K562 (cell line): ENCODE measurements around the gene SORCS1. TPM values are rescaled to one million over a fixed set of nuclear protein-coding genes. Genes with fewer than 3 reads are reported as not detected.
A peak's percentile ranks its signal among the peaks of the same experiment; 100 is the strongest.

Source experiments
- ATAC-seq: fragments of 200-7000 bp; cut with Tn5 transposase; 3 replicates; pipeline ENCODE4 v1.9.1; 2020; ENCODE audit warnings: moderate library complexity
- BruUV-seq: library from RNA; stranded (reverse); fragments of 400-500 nt; replicated peaks from 2 replicates; lab custom pipeline; 2021; lab: Mats Ljungman, UMichigan
- CTCF ChIA-PET: fragments of 300-600 bp; formaldehyde crosslinking; extraction: SDS; loops from one replicate; lab custom pipeline; 2021; ENCODE audit warnings: low intra/inter-chr PET ratio; lab: Yijun Ruan, JAX
- POLR2A ChIA-PET: fragments of 300-600, 350-650 bp; sonication (Branson Sonifier 250); formaldehyde crosslinking; extraction: SDS; loops from one replicate; lab custom pipeline; 2021; ENCODE audit warnings: antibody characterized with exemption, inconsistent platforms; lab: Yijun Ruan, JAX
- DNase-seq, 4 experiments: peaks; one replicate each; pipeline versions ENCODE4 v3.0.0 to v3.0.0-alpha.2; 2011 to 2018; ENCODE audit warnings: low spot score in 3 of 4, mixed read lengths in 3 of 4; ENCODE audit errors: extremely low read depth in 1 of 4
- FAIRE-seq: peaks from 2 replicates; lab custom pipeline; 2011; peaks lifted over from hg19 to GRCh38; lab: Jason Lieb, UNC
- H2AFZ ChIP-seq: 2 replicates; pipeline ENCODE4 v1.6.0; 2011; ENCODE audit warnings: low read depth, low read length, control low read depth, inconsistent platforms
- H3K27ac ChIP-seq: fragments of 200-600 bp; 3 replicates; pipeline ENCODE4 v1.8.0; 2011; ENCODE audit warnings: low read depth, mild to moderate bottlenecking, control low read depth, inconsistent platforms, low read length, moderate library complexity, mixed read lengths; ENCODE audit errors: extremely low read depth
- H3K27me3 ChIP-seq, 2 experiments: fragments of 300-600 bp in 1 of 2; 2 replicates in 1 of 2; 3 replicates in 1 of 2; pipeline versions ENCODE4 v1.6.0 to v1.8.0; 2011; ENCODE audit warnings: inconsistent platforms in 2 of 2, low read length in 2 of 2, mild to moderate bottlenecking in 1 of 2, mixed read lengths in 1 of 2, moderate library complexity in 1 of 2; ENCODE audit not compliant: control insufficient read depth in 2 of 2, insufficient read depth in 2 of 2
- H3K36me3 ChIP-seq: fragments of 300-600 bp; 3 replicates; pipeline ENCODE4 v1.8.0; 2011; ENCODE audit warnings: mild to moderate bottlenecking, low read length, inconsistent platforms; ENCODE audit not compliant: control insufficient read depth, insufficient read depth
- H3K4me1 ChIP-seq, 2 experiments: fragments of 200-600 bp in 1 of 2; replicated peaks in 1 of 2; 2 replicates in 1 of 2; 3 replicates in 1 of 2; pipeline versions ENCODE4 v1.5.1 to v1.8.0; 2011; ENCODE audit warnings: inconsistent platforms in 2 of 2, low read length in 2 of 2, mild to moderate bottlenecking in 1 of 2, mixed read lengths in 1 of 2, moderate library complexity in 1 of 2; ENCODE audit not compliant: control insufficient read depth in 2 of 2, insufficient read depth in 2 of 2
- H3K4me2 ChIP-seq: 2 replicates; pipeline ENCODE4 v1.6.1; 2011; ENCODE audit warnings: low read length, control low read depth, inconsistent platforms, mixed read lengths; ENCODE audit not compliant: insufficient read depth
- H3K4me3 ChIP-seq: fragments of 200-600 bp; sonication (generic), shearing (Covaris generic); 2 replicates; pipeline ENCODE4 v1.5.1; 2016; ENCODE audit warnings: control low read depth, inconsistent platforms
- H3K79me2 ChIP-seq: fragments of 200-600 bp; 3 replicates; pipeline ENCODE4 v1.8.0; 2011; ENCODE audit warnings: low read length, inconsistent platforms; ENCODE audit not compliant: control insufficient read depth, insufficient read depth
- H3K9ac ChIP-seq, 2 experiments: 2 replicates each; pipeline versions ENCODE4 v1.6.0 to v1.6.1; 2011; ENCODE audit warnings: low read depth in 2 of 2, low read length in 2 of 2, control low read depth in 1 of 2, inconsistent platforms in 1 of 2, mild to moderate bottlenecking in 1 of 2, mixed read lengths in 1 of 2; ENCODE audit not compliant: insufficient read depth in 1 of 2
- H3K9me1 ChIP-seq: one replicate; pipeline ENCODE4 v1.6.0; 2011; ENCODE audit warnings: inconsistent platforms, mild to moderate bottlenecking, low read length, moderate library complexity; ENCODE audit not compliant: control insufficient read depth, insufficient read depth
- H3K9me3 ChIP-seq: replicated peaks from 2 replicates; pipeline ENCODE4 v1.5.1; 2011; ENCODE audit warnings: low read depth, low read length, inconsistent platforms; ENCODE audit not compliant: control insufficient read depth, insufficient read depth
- H4K20me1 ChIP-seq: replicated peaks from 2 replicates; pipeline ENCODE4 v1.6.1; 2011; ENCODE audit warnings: low read length, inconsistent platforms, mixed read lengths; ENCODE audit not compliant: control insufficient read depth, insufficient read depth
- MGA ChIP-seq: fragments of 450-650 bp; IDR thresholded peaks from 2 replicates; pipeline ENCODE4 v1.6.1; 2016; ENCODE audit warnings: mild to moderate bottlenecking, moderate library complexity
- MXD1 ChIP-seq: fragments of 250-450 bp; sonication (Bioruptor Pico); IDR thresholded peaks from 2 replicates; pipeline ENCODE4 v1.8.0; 2021; ENCODE audit warnings: borderline replicate concordance, mild to moderate bottlenecking, moderate library complexity; ENCODE audit not compliant: poor library complexity, severe bottlenecking
- ZBTB11 ChIP-seq, 3 experiments: fragments of 200-800 bp in 1 of 3; fragments of 250-450 bp in 1 of 3; fragments of 450-650 bp in 1 of 3; sonication (Bioruptor Pico) in 1 of 3; sonication (Bioruptor generic) in 1 of 3; formaldehyde crosslinking in 1 of 3; IDR thresholded peaks; 2 replicates each; pipeline versions ENCODE4 v1.6.1 to v1.8.0; 2016 to 2022; ENCODE audit warnings: mild to moderate bottlenecking in 2 of 3, missing genetic modification characterization in 2 of 3, missing compliant biosample characterization in 1 of 3, moderate library complexity in 1 of 3
- WGBS: fragments of 100-300 bp; shearing (Covaris generic); methylation state at CpG from one replicate; pipeline ENCODE4 v1.1.6; 2016; ENCODE audit warnings: low coverage, mixed read lengths; ENCODE audit not compliant: insufficient coverage; ENCODE audit errors: missing lambda C conversion rate; 5-methylcytosine and 5-hydroxymethylcytosine counted together
- in situ Hi-C: fragments of 300-500 bp; cut with MboI; formaldehyde crosslinking; loops from 4 replicates; pipeline ENCODE4 v1.15.0; 2018; ENCODE audit warnings: inconsistent platforms, mixed read lengths
- intact Hi-C: fragments of 100-400 bp; cut with micrococcal nuclease; formaldehyde crosslinking; loops from 2 replicates; pipeline ENCODE4 v1.14.2; 2022
- polyA plus RNA-seq, 8 experiments: library from polyadenylated mRNA; depleted of rRNA in 4 of 8; stranded (reverse) in 5 of 8; unstranded in 3 of 8; fragments of >200 nt; fragmentation: Nextera tagmentation in 2 of 8; fragmentation: Illumina TruSeq in 1 of 8; extraction: Ambion mirVana in 2 of 8; extraction: Trizol in 1 of 8; gene quantifications; 2 replicates each; pipeline versions ENCODE4 v1.2.1 to v1.2.3, GENCODE V29; 2011 to 2014; ENCODE audit warnings: inconsistent platforms in 1 of 8, missing spikeins in 1 of 8
- total RNA-seq, 7 experiments: library from RNA; depleted of rRNA in 6 of 7; stranded (reverse); fragments of >200 nt in 6 of 7; fragmentation: Illumina TruSeq in 2 of 7; extraction: Trizol in 2 of 7; gene quantifications; 2 replicates each; pipeline versions ENCODE4 v1.2.1 to v1.2.3, GENCODE V29; 2011 to 2021; ENCODE audit warnings: low replicate concordance in 1 of 7

Gene SORCS1
- total and polyA plus RNA-seq, 9 of the 15 experiments (the other 6 are each of a cell fraction or from before 2014, with no cell fraction given), result 1.5 to 3.9 (median 2.7) TPM

GRCh38 chr10:106941297-106942034 lies 223.0 kb downstream of the SORCS1 start:
- no peak overlapping the region for H3K4me3 ChIP-seq
- intact Hi-C loops, result no loop called here
- FAIRE-seq, result peak; percentile 42
- no peaks in the 10 kb centered on the region for H4K20me1 ChIP-seq
- H3K27ac ChIP-seq, result peak overlapping the region; percentile 85
- ATAC-seq, result peak; percentile 60
- H3K4me1 ChIP-seq, result peaks cover 11 to 25% of the 10 kb centered on the region in 2 experiments; a peak in 4 of 5 replicates
- peak overlapping the region; percentile 64 for H3K4me2 ChIP-seq
- H3K36me3 ChIP-seq, result no peaks in the 10 kb centered on the region
- DNase-seq, result peak in 2 of 4 experiments; percentile 12 to 38
- H3K9ac ChIP-seq, result peak overlapping the region in 1 of 2 experiments; percentile 56; a peak in 2 of 4 replicates
- 16% methylated on average over 3 of the region's 5 CpGs for WGBS
- POLR2A ChIA-PET, result interaction anchor here (0.7 kb wide), 1 partner anchor 17 kb away, joined by 3 read pairs; no protein-coding TSS in a partner anchor
- in situ Hi-C loops, result no loop called here
- no peaks in the 10 kb centered on the region for H3K9me1 ChIP-seq
- peak overlapping the region; percentile 83 for H2AFZ ChIP-seq
- no peaks in the 10 kb centered on the region for H3K9me3 ChIP-seq
- BruUV-seq, result no TSS peak
- no peaks in the 10 kb centered on the region for H3K27me3 ChIP-seq
- H3K79me2 ChIP-seq, result no peaks in the 10 kb centered on the region
- CTCF ChIA-PET, result no interaction called here
- TF ChIP-seq MXD1, result no peak
- TF ChIP-seq ZBTB11 (CRISPR knock-in tag; IDR thresholded peaks at IDR 0.05), result peak in 1 of 3 experiments; percentile 18; a peak in 1 of 6 replicates
- TF ChIP-seq MGA, result 0 out of 2 replicates have a peak, but pooled peaks have one; percentile 39
